Astrocyte of the spinal cord (primary cell): ENCODE results near the gene C3orf70.

Experiments used
- DNase-seq: peaks from one replicate; pipeline ENCODE4 v3.0.0; 2011; ENCODE audit warnings: low read depth, low spot score
- H3K4me3 ChIP-seq: 2 replicates; pipeline ENCODE4 v1.5.1; 2011; ENCODE audit warnings: low read depth, mild to moderate bottlenecking, low read length, moderate library complexity
- in situ Hi-C: cut with HindIII; loops from 2 replicates; pipeline ENCODE4 v1.10.0; 2017; ENCODE audit warnings: low sequenced_read_pairs
- TF ChIP-seq, protein P1 (sequence below): IDR thresholded peaks from 2 replicates; pipeline ENCODE4 v1.5.1; 2012; ENCODE audit warnings: low read depth, mild to moderate bottlenecking, low read length, inconsistent platforms

Gene C3orf70

DNA sequence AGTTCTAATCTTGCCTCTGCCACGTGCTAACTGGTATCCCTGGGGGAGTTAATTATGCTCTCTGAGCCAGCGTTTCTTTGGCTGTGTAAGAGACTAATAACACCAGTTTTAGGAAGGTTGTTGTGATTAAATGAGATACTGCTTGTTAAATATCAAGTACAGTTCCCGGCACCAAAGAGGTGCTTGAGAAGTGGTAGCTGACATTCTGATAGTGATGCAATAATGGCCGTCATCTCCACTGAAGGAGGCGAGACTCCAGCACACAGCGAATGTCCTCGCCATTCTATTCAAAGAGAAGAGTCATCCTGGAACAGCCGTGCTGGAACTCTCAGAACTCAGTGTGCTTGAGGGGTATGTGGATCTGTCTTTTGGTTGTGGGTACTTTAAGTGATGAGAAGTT, 9.8 kb upstream of the C3orf70 start:
- TF ChIP-seq, protein P1, sequence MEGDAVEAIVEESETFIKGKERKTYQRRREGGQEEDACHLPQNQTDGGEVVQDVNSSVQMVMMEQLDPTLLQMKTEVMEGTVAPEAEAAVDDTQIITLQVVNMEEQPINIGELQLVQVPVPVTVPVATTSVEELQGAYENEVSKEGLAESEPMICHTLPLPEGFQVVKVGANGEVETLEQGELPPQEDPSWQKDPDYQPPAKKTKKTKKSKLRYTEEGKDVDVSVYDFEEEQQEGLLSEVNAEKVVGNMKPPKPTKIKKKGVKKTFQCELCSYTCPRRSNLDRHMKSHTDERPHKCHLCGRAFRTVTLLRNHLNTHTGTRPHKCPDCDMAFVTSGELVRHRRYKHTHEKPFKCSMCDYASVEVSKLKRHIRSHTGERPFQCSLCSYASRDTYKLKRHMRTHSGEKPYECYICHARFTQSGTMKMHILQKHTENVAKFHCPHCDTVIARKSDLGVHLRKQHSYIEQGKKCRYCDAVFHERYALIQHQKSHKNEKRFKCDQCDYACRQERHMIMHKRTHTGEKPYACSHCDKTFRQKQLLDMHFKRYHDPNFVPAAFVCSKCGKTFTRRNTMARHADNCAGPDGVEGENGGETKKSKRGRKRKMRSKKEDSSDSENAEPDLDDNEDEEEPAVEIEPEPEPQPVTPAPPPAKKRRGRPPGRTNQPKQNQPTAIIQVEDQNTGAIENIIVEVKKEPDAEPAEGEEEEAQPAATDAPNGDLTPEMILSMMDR, result no peak
- no peak for DNase-seq
- no peak overlapping the region for H3K4me3 ChIP-seq
- in situ Hi-C loops, result no loop called here

DNA sequence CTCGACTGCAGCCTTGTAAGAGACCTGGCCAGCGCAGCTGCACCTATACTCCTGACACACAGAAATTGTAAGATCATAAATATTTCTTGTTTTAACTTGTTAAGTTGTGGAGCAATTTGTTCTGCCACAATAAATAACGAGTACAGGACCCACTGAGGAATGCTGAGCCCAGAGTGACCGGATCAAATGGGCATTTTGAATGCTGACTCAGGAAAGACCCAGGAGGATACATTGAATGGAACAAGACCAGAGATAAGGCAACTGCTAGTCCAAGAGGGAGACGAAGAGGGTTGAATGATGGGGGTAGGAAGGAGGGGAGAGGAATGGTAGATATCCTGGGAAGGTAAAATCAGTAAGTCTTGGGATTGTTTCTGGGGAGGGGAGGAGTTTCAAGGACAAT, 8.9 kb upstream of the C3orf70 start:
- H3K4me3 ChIP-seq, result no peak overlapping the region
- TF ChIP-seq, protein P1, result no peak
- DNase-seq, result no peak
- in situ Hi-C loops, result no loop called here

DNA sequence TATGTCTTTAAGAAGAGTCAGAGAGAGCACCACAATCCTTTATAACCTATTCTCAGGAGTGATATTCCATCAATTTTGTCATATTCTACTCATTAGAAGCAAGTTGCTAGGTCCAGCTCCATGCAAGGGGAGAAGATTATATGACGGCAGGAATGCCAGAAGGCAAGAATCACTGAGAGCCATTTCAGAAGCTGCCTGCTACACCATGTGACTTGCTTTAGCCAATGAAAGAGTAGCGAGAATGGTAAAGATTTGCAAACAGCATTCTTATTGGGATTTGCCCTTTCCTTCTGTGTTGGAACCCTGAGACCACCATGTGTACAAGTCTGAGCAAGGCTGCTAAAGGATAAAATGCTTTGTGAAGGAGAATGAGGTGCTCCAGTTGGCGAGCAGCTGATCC, 4.5 kb upstream of the C3orf70 start:
- TF ChIP-seq, protein P1, result no peak
- no peak overlapping the region for H3K4me3 ChIP-seq
- in situ Hi-C loops, result no loop called here
- no peak for DNase-seq

DNA sequence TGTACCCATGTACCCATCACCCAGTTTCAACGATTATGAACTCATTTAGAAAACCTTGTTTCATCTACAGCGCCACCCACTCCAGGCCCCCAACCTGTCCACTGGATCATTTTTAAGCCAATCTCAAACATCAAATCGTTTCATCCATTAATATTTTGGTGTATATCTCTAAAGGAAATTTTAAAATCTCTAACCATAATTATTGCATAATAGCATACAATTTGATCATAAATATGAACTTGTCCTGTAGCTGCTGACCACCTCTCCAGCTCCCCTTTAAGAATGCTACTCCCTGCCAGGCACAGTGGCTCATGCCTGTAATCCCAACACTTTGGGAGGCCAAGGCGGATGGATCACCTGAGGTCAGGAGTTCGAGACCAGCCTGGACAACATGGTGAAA, 2.8 kb upstream of the C3orf70 start:
- in situ Hi-C loops, result no loop called here
- DNase-seq, result no peak
- TF ChIP-seq, protein P1, result no peak
- no peak overlapping the region for H3K4me3 ChIP-seq

DNA sequence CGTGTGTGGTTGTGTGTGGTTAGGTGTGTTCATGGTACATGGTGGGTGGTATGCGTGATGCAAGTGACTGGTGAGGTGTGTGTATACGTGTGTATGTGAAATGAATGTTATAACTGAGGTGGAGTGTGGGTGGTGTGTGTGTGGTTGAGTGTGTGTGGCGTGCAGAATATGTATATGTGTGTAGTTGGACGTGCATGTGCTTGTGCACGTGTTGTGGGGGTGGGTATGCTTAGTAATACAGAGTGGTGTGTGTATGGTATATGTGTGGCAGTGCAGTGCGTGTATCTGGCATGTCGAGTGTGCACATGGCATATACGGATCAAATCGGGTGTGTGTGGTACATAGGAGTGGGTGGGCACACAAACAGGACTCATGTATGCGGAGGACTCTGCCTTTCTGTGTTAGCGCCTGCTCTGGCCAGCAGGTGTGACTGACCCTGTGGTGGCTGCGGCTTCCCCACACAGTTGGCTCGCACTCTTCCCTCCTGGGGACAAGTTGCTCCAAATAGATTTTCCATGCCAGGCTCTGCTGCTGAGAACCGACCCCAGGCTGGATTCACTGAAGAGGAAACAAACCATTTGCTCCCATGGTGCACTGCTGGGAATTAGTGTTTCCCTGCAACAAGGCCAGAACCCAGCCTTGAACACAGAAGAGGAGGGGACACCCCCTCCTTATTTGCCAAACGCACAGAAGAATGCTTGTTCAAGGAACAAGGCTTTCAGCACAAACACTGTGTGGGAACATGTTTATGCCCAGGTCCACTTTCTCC, 1.2 kb upstream of the C3orf70 start:
- H3K4me3 ChIP-seq, result no peak overlapping the region
- in situ Hi-C loops, result no loop called here
- DNase-seq, result no peak
- TF ChIP-seq, protein P1, result no peak

DNA sequence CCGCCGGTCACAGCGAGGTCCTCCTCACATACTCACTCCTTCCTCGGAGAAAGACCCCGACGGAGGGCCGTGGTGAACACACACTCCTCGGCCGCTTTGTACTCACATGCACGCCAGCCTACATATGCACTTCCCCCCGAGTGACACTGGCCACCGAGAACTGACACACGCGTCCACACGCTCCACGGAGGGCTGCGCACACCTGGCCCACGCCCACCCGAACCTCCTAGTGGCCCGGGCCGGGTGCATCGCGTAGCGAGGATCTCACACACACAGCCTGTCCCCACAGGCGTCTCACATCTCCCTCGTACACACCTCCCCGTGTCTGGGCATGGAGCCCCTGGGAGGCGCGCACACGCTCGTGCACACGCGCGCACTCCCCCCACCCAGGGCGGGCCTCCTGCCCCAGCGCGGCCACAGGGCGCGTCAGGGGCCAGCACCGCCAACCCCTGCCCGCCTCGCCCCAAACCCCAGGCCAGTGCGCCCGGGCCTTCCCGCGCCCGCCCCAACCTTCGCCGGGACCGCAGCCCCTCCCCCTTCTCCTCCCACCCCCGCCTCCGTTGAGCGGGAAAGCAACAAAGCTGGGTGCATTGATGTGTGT, 411 bp upstream of the C3orf70 start:
- in situ Hi-C loops, result no loop called here
- peak; percentile 15 for DNase-seq
- TF ChIP-seq, protein P1, result no peak
- peak overlapping the region; percentile 54 for H3K4me3 ChIP-seq
